Heart left ventricle (tissue), 13 donors: ENCODE results near the gene REPS2.

Experiments
- POLR2A ChIP-seq, 2 donors: fragments of 450-650 bp; IDR thresholded peaks; one replicate each; pipeline ENCODE4 v1.6.1; 2017; ENCODE audit warnings: antibody characterized with exemption in 2 of 2, mild to moderate bottlenecking in 2 of 2, moderate library complexity in 2 of 2
- TF ChIP-seq, protein P1 (sequence below), 12 donors: fragments of 200-600 bp; sonication (generic) in 4 of 12; IDR thresholded peaks; one replicate each; pipeline versions ENCODE4 v1.5.0 to v1.8.0; 2018 to 2022; ENCODE audit warnings: antibody characterized with exemption in 12 of 12, mild to moderate bottlenecking in 5 of 12
- donor health status: ischemic (EF 13 %, LVEDD 7.1; RV severe dilation, severe dysfunction).
- donor health status: DM: no; HTN: yes; CAD: no.
- donor health status: DM: no; HTN: no; CAD: no.
- donor health status: ischemic (EF 25% LVEDD 6.9; RV normal size, moderate dysfunction).
- donor health status: ischemic (EF 25% LVEDD 5.7; RV mildly dilated, moderate dysfunction).
- donor health status: ischemic (EF 35%, LVEDD 5.7; RV mildly dilated, moderate dysfunction).
- donor health status: nonischemic (EF 11% LVEDD 7.7; RV severe dilation, severe dysfunction).
- donor health status: DM: yes; HTN: yes; CAD: no.
- donor health status: PGD.
- donor health status: ischemic (EF 29% LVEDD 5.4; RV normal size, mild dysfunction).
- donor health status: nonischemic (EF 23%, LVEDD 6.1; RV moderate dilation, normal function).

DNA sequence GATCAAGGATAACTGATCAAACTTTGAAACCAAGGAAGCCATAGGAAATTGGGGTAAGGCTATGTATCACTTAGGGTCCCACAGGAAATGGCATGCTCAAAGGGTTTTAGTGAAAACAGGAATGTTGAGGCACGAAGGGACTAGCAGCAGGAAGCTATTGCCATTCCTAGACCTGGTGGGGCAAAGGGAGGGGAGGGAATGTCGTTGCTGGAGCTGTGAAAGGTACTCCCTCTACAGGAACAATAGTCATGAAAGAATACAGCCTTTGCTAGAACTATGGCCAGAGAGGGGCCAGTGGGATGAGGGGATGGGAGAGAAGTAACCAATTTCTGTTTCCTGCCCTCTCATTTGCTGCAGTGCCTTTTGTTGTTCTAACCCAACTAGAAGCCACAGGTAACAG lies 11.9 kb downstream of the REPS2 start:
- TF ChIP-seq, protein P1, sequence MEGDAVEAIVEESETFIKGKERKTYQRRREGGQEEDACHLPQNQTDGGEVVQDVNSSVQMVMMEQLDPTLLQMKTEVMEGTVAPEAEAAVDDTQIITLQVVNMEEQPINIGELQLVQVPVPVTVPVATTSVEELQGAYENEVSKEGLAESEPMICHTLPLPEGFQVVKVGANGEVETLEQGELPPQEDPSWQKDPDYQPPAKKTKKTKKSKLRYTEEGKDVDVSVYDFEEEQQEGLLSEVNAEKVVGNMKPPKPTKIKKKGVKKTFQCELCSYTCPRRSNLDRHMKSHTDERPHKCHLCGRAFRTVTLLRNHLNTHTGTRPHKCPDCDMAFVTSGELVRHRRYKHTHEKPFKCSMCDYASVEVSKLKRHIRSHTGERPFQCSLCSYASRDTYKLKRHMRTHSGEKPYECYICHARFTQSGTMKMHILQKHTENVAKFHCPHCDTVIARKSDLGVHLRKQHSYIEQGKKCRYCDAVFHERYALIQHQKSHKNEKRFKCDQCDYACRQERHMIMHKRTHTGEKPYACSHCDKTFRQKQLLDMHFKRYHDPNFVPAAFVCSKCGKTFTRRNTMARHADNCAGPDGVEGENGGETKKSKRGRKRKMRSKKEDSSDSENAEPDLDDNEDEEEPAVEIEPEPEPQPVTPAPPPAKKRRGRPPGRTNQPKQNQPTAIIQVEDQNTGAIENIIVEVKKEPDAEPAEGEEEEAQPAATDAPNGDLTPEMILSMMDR (IDR thresholded peaks at IDR 0.05): no peak
- TF ChIP-seq POLR2A (IDR thresholded peaks at IDR 0.05): no peak
